ENCODE measurements around the gene SCFD2. TPM values are rescaled to one million over a fixed set of nuclear protein-coding genes. Genes with fewer than 3 reads are reported as not detected.

SCFD2 gene
- polyA plus RNA-seq, 1 of the 3 experiments (the other 2 are of a cell fraction), result 14.1 TPM

DNA sequence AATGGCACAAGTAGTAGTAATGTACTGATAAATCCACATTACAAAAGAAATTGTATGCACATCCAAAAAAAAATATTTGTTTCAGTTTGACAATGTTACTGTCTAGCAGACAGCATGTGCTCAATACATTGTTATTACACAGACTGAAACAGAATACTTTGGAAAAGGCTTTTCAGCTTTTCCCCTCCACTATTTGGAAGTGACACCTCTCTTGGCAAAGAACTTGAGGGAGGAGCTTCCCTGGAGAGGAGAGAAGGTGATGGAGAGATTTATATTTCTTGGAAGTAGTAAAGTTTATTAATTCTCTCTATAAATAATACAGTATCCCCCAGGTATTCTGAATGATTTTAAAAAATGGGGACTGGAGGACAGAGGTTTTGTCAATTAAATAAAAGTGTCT is 131.8 kb downstream of the SCFD2 start:
- Histone ChIP-seq H3K9ac (no peak overlapping the region), H3K4me3 (ENCODE audit: low read depth in 2 of 2, low read length in 1 of 2) (no peak overlapping the region), H3K79me2 (ENCODE audit: insufficient read depth) (no peaks in the 10 kb centered on the region), H3F3A (replicated peaks; ENCODE audit: insufficient read depth) (no peaks in the 10 kb centered on the region), H2AFZ (ENCODE audit: low read depth) (no peak overlapping the region), H3K9me3 (no peaks in the 10 kb centered on the region), H3K4me2 (no peak overlapping the region), H4K20me1 (ENCODE audit: insufficient read depth) (no peaks in the 10 kb centered on the region), H3K4me1 (ENCODE audit: control insufficient read depth in 1 of 2, insufficient read depth in 2 of 2, low read depth in 1 of 2, low read length in 1 of 2) (no peaks in the 10 kb centered on the region; a peak in 1 of 4 replicates), H3K9me2 (no peaks in the 10 kb centered on the region), H3K27me3 (ENCODE audit: insufficient read depth) (no peaks in the 10 kb centered on the region), H3K27ac (ENCODE audit: low read depth in 2 of 2, low read length in 1 of 2) (no peak overlapping the region), H3K36me3 (replicated peaks in 1 of 2; ENCODE audit: control insufficient read depth in 1 of 2, insufficient read depth in 2 of 2, low read length in 1 of 2) (no peaks in the 10 kb centered on the region)
- no peak for DNase-seq
- ChIA-PET POLR2A (no interaction called here), CTCF (no interaction called here)
- TF ChIP-seq SMC3 (IDR thresholded peaks at IDR 0.05; ENCODE audit: low read depth, low read length) (no peak), JUND (IDR thresholded peaks at IDR 0.05) (no peak), RXRA (IDR thresholded peaks at IDR 0.05; ENCODE audit: borderline replicate concordance, low read depth) (no peak), POLR2AphosphoS5 (IDR thresholded peaks at IDR 0.05; ENCODE audit: low read depth, low read length) (no peak), MAX (IDR thresholded peaks at IDR 0.05; ENCODE audit: low read depth) (no peak)
- TF ChIP-seq, protein P1, sequence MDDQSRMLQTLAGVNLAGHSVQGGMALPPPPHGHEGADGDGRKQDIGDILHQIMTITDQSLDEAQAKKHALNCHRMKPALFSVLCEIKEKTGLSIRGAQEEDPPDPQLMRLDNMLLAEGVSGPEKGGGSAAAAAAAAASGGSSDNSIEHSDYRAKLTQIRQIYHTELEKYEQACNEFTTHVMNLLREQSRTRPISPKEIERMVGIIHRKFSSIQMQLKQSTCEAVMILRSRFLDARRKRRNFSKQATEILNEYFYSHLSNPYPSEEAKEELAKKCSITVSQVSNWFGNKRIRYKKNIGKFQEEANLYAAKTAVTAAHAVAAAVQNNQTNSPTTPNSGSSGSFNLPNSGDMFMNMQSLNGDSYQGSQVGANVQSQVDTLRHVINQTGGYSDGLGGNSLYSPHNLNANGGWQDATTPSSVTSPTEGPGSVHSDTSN (IDR thresholded peaks at IDR 0.05), result no peak

GRCh38 chr4:53233114-53233795 is 132.6 kb downstream of the SCFD2 start:
- H3K79me2 ChIP-seq (ENCODE audit: insufficient read depth), result no peaks in the 10 kb centered on the region
- H3K9me3 ChIP-seq, result no peaks in the 10 kb centered on the region
- WGBS (ENCODE audit: low lambda C conversion rate), result 90% methylated on average over 2 of the region's 2 CpGs
- no peak for DNase-seq
- H3F3A ChIP-seq (replicated peaks; ENCODE audit: insufficient read depth), result no peaks in the 10 kb centered on the region
- no peaks in the 10 kb centered on the region for H4K20me1 ChIP-seq (ENCODE audit: insufficient read depth)
- H3K27ac ChIP-seq (ENCODE audit: low read depth in 2 of 2, low read length in 1 of 2), result no peak overlapping the region
- TF ChIP-seq POLR2AphosphoS5 (IDR thresholded peaks at IDR 0.05; ENCODE audit: low read depth, low read length), result no peak
- TF ChIP-seq ZBTB33 (IDR thresholded peaks at IDR 0.05; ENCODE audit: borderline replicate concordance, low read depth), result no peak
- no peak for TF ChIP-seq MXI1 (IDR thresholded peaks at IDR 0.05; ENCODE audit: low read depth, low read length)
- TF ChIP-seq IRF3 (IDR thresholded peaks at IDR 0.05; ENCODE audit: low read depth, low read length), result no peak
- no peak for TF ChIP-seq EZH2phosphoT487 (IDR thresholded peaks at IDR 0.05; ENCODE audit: borderline replicate concordance, low read depth)
- no peak for TF ChIP-seq TAF1 (IDR thresholded peaks at IDR 0.05; ENCODE audit: borderline replicate concordance, low read depth, low read length)
- TF ChIP-seq TEAD4 (IDR thresholded peaks at IDR 0.05; ENCODE audit: borderline replicate concordance, insufficient read depth), result no peak
- no peak for TF ChIP-seq YY1 (IDR thresholded peaks at IDR 0.05; ENCODE audit: low read depth)
- TF ChIP-seq, protein P1 (IDR thresholded peaks at IDR 0.05), result no peak
- TF ChIP-seq JUND (IDR thresholded peaks at IDR 0.05), result no peak
- no peak overlapping the region for H3K9ac ChIP-seq
- ChIA-PET POLR2A (no interaction called here), CTCF (no interaction called here)
- no peaks in the 10 kb centered on the region; a peak in 1 of 4 replicates for H3K4me1 ChIP-seq (ENCODE audit: control insufficient read depth in 1 of 2, insufficient read depth in 2 of 2, low read depth in 1 of 2, low read length in 1 of 2)
- no peaks in the 10 kb centered on the region for H3K36me3 ChIP-seq (replicated peaks in 1 of 2; ENCODE audit: control insufficient read depth in 1 of 2, insufficient read depth in 2 of 2, low read length in 1 of 2)
- no peaks in the 10 kb centered on the region for H3K9me2 ChIP-seq
- no peak overlapping the region for H2AFZ ChIP-seq (ENCODE audit: low read depth)
- no peaks in the 10 kb centered on the region for H3K27me3 ChIP-seq (ENCODE audit: insufficient read depth)
- H3K4me2 ChIP-seq, result no peak overlapping the region
- no peak overlapping the region for H3K4me3 ChIP-seq (ENCODE audit: low read depth in 2 of 2, low read length in 1 of 2)
